Measurements from ENCODE around the gene CCR7. TPM values are rescaled to one million over a fixed set of nuclear protein-coding genes. Genes with fewer than 3 reads are reported as not detected.

Gene CCR7
- total RNA-seq, 4 donors from 2014 or later: 0.14 to 5.4 (median 4.9) TPM; not detected in 1

DNA sequence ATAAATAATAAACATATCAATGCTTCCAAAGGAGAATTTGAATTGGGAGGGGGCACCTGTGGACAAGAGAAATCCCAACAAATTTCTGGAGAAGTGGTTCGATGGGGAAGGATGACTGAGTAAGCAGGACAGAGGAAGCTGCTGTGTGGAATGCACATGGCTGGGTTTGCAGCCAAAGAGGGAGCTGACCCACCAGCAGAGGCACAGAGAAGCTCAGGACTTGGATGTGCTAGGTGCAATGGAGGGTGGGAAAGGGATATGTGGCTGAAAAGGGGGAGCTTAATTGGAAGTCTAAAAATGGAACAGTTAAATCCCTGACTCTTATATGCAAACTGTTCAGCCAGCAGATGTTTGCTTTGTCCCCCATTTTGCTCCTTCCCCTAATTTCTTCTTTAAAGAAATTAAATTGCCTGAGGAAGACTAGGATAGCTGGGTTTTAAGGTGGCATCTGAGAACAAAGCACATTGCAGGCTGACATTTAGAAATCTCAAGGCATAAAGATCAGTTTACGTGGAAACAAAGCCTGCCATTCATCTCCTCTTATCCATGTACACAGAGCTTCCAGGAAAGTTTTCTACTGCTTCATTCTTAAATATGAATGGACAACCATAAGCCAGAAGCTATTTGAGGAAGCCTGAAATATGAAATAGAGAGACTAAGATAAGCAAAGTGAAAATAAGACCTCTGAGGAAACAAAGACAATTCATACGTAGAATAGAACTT is 40.9 kb downstream of the CCR7 start:
- intact Hi-C loops (cut with DNase I; ENCODE audit: low total_unique reads): no loop called here
- DNase-seq: no peak
- in situ Hi-C loops (cut with MboI; ENCODE audit: low pct_ligation_motif_present in 1 of 4, low pct_unique_long_range_greater_than_20kb in 1 of 4, low sequenced_read_pairs in 3 of 4): no loop called here
- Histone ChIP-seq H3K27ac (no peak overlapping the region), H3K36me3 (no peaks in the 10 kb centered on the region), H3K27me3 (no peaks in the 10 kb centered on the region), H3K9me3 (no peaks in the 10 kb centered on the region), H3K4me3 (no peak overlapping the region), H3K4me1 (no peaks in the 10 kb centered on the region)
- TF ChIP-seq POLR2AphosphoS5 (IDR thresholded peaks at IDR 0.05): no peak
- TF ChIP-seq EP300 (IDR thresholded peaks at IDR 0.05; ENCODE audit: low read depth): no peak
- TF ChIP-seq, protein P1, sequence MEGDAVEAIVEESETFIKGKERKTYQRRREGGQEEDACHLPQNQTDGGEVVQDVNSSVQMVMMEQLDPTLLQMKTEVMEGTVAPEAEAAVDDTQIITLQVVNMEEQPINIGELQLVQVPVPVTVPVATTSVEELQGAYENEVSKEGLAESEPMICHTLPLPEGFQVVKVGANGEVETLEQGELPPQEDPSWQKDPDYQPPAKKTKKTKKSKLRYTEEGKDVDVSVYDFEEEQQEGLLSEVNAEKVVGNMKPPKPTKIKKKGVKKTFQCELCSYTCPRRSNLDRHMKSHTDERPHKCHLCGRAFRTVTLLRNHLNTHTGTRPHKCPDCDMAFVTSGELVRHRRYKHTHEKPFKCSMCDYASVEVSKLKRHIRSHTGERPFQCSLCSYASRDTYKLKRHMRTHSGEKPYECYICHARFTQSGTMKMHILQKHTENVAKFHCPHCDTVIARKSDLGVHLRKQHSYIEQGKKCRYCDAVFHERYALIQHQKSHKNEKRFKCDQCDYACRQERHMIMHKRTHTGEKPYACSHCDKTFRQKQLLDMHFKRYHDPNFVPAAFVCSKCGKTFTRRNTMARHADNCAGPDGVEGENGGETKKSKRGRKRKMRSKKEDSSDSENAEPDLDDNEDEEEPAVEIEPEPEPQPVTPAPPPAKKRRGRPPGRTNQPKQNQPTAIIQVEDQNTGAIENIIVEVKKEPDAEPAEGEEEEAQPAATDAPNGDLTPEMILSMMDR (IDR thresholded peaks at IDR 0.05): no peak
- TF ChIP-seq POLR2A (IDR thresholded peaks at IDR 0.05): no peak
- 55 to 58% methylated on average over 3 of the region's 3 CpGs for WGBS, 2 donors (ENCODE audit: low coverage in 1 of 2)

DNA sequence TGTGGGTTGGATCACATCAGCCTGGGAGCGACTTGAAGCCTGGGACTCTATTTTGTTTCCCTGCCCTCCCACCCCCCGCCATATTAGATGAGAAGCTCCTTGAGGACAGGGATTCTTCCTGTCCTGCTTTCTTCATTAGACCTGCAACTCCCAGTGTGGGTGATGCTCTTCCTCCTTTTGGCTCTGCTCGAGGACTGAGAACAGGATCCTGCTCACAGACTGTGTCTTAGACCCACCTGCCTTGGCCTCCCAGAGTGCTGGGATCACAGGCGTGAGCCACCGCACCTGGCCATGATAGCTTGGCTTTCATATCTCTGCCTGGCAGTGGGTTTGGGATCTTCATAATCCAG is 42.3 kb downstream of the CCR7 start:
- Histone ChIP-seq H3K4me3 (no peak overlapping the region), H3K4me1 (peaks cover 0 to 11% (median 3%) of the 10 kb centered on the region in 4 donors), H3K27me3 (no peaks in the 10 kb centered on the region), H3K27ac (no peak overlapping the region), H3K36me3 (no peaks in the 10 kb centered on the region), H3K9me3 (no peaks in the 10 kb centered on the region)
- in situ Hi-C loops (cut with MboI; ENCODE audit: low pct_ligation_motif_present in 1 of 4, low pct_unique_long_range_greater_than_20kb in 1 of 4, low sequenced_read_pairs in 3 of 4) (no loop called here), intact Hi-C loops (cut with DNase I; ENCODE audit: low total_unique reads) (no loop called here)
- 93% methylated on average over 2 of the region's 5 CpGs; no CpG with 5 or more reads in 1 of the 2 donors for WGBS, 2 donors (ENCODE audit: low coverage in 1 of 2)
- TF ChIP-seq, protein P1 (IDR thresholded peaks at IDR 0.05): no peak
- no peak for DNase-seq

DNA sequence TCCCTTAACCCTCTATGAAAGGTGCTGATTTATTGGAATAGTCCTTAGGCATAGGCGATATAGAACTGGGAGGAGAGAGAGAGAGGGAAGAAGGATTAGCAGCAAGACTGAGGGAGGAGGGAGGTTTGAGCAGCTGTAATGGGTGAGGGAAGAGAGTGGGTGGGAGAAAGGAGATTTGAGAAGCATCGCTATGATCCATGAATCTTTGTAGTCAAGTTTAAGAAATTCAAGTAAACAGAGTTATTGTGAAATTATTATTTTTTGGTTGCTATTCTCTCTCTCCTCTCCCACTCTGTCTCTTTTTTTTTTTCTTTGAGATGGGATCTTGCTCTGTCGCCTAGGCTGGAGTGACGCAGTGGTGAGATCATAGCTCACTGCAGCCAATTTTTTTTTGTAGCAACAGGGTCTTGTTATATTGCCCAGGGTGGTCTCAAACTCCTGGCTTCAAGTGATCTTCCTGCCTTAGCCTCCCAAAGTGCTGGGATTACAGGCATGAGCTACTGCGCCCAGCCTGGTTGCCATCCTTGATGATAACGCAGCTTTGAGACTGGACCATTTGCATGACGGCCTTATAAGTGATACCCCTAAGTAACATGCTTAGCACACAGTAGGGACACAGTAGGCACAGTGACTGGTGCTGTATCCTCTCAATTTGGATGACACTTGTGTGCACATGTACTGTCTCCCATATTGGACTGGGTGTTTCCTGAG is 42.9 kb downstream of the CCR7 start:
- no peak overlapping the region for H3K4me3 ChIP-seq
- TF ChIP-seq POLR2AphosphoS5 (IDR thresholded peaks at IDR 0.05) (no peak), POLR2A (IDR thresholded peaks at IDR 0.05) (no peak), EP300 (IDR thresholded peaks at IDR 0.05; ENCODE audit: low read depth) (no peak)
- TF ChIP-seq, protein P1 (IDR thresholded peaks at IDR 0.05): no peak
- no peak for DNase-seq
- peaks cover 0 to 11% (median 3%) of the 10 kb centered on the region in 4 donors for H3K4me1 ChIP-seq
- no peaks in the 10 kb centered on the region for H3K36me3 ChIP-seq
- H3K9me3 ChIP-seq: no peaks in the 10 kb centered on the region
- H3K27me3 ChIP-seq: no peaks in the 10 kb centered on the region
- in situ Hi-C loops (cut with MboI; ENCODE audit: low pct_ligation_motif_present in 1 of 4, low pct_unique_long_range_greater_than_20kb in 1 of 4, low sequenced_read_pairs in 3 of 4) (no loop called here), intact Hi-C loops (cut with DNase I; ENCODE audit: low total_unique reads) (no loop called here)
- no peak overlapping the region for H3K27ac ChIP-seq
- WGBS, 2 donors (ENCODE audit: low coverage in 1 of 2): 90 to 93% methylated on average over 5 to 7 of the region's 7 CpGs

DNA sequence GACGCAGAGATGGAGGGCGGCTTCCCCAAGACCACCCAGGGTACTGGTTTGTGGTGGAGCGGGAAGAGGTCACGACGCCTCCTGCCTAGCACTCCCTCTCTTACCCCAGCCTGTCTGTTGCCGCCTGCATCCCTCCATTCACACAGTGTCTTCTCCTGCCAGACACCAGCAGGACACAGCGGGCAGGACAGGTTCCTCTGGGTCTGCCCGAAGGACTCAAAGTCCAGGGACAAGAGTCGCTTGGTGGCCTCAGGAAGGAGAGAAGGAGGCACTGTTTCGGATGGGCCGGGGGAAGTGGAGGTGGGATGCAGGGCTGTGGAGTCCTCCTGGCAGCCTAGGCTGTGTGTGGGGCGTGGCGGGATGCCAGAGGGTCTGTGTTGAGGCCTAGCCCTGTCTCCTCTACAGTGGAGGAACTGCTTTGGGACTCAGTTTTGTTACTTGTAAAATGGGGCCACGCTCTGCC is 44.2 kb downstream of the CCR7 start:
- H3K4me3 ChIP-seq: no peak overlapping the region
- peaks cover 0 to 22% (median 10%) of the 10 kb centered on the region in 4 donors for H3K4me1 ChIP-seq
- TF ChIP-seq, protein P1 (IDR thresholded peaks at IDR 0.05): no peak
- TF ChIP-seq EP300 (IDR thresholded peaks at IDR 0.05; ENCODE audit: low read depth): no peak
- no peak for TF ChIP-seq POLR2AphosphoS5 (IDR thresholded peaks at IDR 0.05)
- no peaks in the 10 kb centered on the region for H3K9me3 ChIP-seq
- no peaks in the 10 kb centered on the region for H3K27me3 ChIP-seq
- in situ Hi-C loops (cut with MboI; ENCODE audit: low pct_ligation_motif_present in 1 of 4, low pct_unique_long_range_greater_than_20kb in 1 of 4, low sequenced_read_pairs in 3 of 4): no loop called here
- no peak overlapping the region for H3K27ac ChIP-seq
- 94% methylated on average over 14 of the region's 14 CpGs; no CpG with 5 or more reads in 1 of the 2 donors for WGBS, 2 donors (ENCODE audit: low coverage in 1 of 2)
- H3K36me3 ChIP-seq: no peaks in the 10 kb centered on the region
- intact Hi-C loops (cut with DNase I; ENCODE audit: low total_unique reads): no loop called here
- DNase-seq: no peak
